CD4-positive, alpha-beta T cell treated with Interleukin-15 for 1 hour (primary cell): ENCODE measurements around the gene MMP17.

ENCODE experiments used
- DNase-seq: peaks from one replicate; pipeline ENCODE4 v3.0.0-alpha.2; 2020

Gene MMP17

GRCh38 chr12:131850856-131851559, 22.8 kb downstream of the MMP17 start:
- DNase-seq = no peak

- DNase-seq = no peak
These were observed 23.8 kb downstream of the MMP17 start for GRCh38 chr12:131851741-131852550.

GRCh38 chr12:131852551-131853299, 24.5 kb downstream of the MMP17 start:
- no peak for DNase-seq

- no peak for DNase-seq
These were observed 25.9 kb downstream of the MMP17 start for GRCh38 chr12:131853832-131854797.

- DNase-seq = no peak
These were observed 26.8 kb downstream of the MMP17 start for GRCh38 chr12:131854861-131855476.

- no peak for DNase-seq
These were observed 27.4 kb downstream of the MMP17 start for GRCh38 chr12:131855521-131856142.

GRCh38 chr12:131856366-131857097, 28.3 kb downstream of the MMP17 start:
- no peak for DNase-seq

GRCh38 chr12:131857908-131858850, 30.0 kb downstream of the MMP17 start:
- no peak for DNase-seq

- DNase-seq = peak; percentile 78
These were observed 32.5 kb downstream of the MMP17 start for GRCh38 chr12:131860472-131861260.

- DNase-seq = no peak
These were observed 33.3 kb downstream of the MMP17 start for GRCh38 chr12:131861261-131862083.

- DNase-seq = no peak
These were observed 33.9 kb downstream of the MMP17 start for GRCh38 chr12:131862084-131862441.

- no peak for DNase-seq
These were observed 34.4 kb downstream of the MMP17 start for GRCh38 chr12:131862600-131862993.

- no peak for DNase-seq
These were observed 35.0 kb downstream of the MMP17 start for GRCh38 chr12:131862994-131863710.

GRCh38 chr12:131863711-131864396, 35.7 kb downstream of the MMP17 start:
- DNase-seq = no peak

GRCh38 chr12:131864469-131864868, 36.3 kb downstream of the MMP17 start:
- DNase-seq = no peak

GRCh38 chr12:131865180-131865875, 37.1 kb downstream of the MMP17 start:
- DNase-seq = no peak
